Stimulated activated CD4-positive, alpha-beta T cell treated with anti-CD3 and anti-CD28 coated beads, TNF-alpha, amount 100 ng/mL, for 4 hours (primary cell): Measurements from ENCODE around the gene SLC35D1.
"Not testable (repeated sequence)": the region's sequence is repeated elsewhere in the genome, so short reads cannot be mapped to it uniquely, and the experiment has no call there.

Source experiments
- DNase-seq, 3 experiments: peaks; one replicate each; pipeline ENCODE4 v3.0.0-alpha.2; 2020; ENCODE audit warnings: low read depth in 3 of 3

The SLC35D1 gene

DNA sequence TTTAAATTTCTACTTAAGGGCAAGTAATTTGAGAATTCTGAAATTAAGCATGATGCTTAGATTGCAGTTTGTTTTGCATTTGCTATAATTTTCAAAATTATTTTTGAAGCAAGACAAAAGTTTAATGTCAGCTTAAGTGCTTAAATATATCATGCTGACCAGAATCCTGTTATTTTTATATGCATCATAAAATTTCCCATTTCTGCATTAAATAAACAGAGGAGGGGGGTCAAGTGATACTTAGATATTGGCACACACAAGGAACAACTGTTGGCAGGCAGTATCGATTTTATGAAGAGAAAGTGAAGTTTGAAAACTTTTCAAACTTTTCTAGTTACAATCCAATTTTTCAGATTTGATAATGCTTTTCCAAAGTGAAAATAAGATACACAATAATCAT is 68.1 kb downstream of the SLC35D1 start:
- DNase-seq: no peak

DNA sequence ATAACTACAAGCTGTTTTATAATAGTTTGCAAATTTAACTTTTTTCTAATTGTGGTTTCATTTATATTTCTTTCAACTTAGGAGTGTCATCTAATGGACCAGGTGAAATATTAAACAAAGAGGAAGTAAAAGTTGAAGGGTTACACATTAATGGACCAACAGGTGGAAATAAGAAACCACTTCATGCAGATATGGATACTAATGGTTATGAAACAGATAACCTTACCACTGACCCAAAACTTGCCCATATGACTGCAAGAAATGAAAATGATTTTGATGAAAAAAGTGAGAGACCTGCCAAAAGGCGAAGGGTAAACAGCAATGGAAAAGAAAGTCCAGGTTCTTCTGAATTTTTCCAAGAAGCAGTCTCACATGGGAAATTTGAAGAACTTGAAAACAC is 69.5 kb downstream of the SLC35D1 start:
- DNase-seq: no peak

DNA sequence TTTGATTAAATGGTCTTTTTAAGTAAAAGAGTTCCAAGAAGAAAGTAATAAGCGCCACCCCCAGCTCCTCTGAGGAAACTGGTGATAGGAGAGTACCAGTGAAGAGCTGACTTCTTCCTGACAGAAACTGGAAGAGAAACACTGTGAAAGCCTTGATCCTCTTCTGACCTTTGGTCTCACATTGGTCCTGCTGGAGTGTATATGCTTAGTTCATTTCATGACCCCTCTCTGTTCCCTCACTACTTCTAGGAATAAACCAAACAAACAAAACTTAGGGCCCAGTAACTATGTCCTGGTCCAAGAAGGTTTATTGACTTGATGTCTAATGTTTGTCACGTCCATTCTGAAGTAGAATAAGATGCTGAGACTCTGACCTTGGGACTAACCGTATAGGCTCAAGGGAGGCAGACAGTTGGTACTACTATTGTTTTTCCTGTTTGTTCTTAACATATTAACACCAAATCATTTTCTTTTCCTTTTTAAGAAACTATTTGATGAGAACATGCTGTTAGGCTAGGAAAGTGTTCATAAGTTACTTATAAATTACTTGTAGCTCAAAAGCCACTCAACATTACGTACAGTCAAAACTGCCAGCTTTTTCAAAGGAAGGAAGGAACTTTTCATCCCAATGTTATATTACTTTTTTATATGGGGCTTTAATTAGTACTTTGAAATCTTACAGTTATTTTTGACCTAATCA is 71.2 kb downstream of the SLC35D1 start:
- DNase-seq: no peak

DNA sequence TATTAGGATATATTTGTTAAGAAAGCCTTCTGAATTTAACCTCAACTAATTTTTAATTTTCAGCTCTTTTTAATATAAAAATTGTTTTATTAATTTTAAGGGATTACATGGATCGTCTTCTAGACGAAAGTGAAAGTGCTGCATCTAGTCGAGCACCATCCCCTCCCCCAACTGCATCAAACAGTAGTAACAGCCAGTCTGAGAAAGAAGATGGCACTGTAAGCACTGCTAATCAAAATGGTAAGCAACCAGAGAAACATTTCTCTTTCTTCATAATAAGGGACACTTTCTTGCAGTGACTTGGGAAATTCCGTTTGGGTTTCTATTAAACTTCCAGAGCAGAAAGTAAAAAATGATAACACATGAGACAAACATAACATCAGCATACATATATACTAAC is 72.3 kb downstream of the SLC35D1 start:
- DNase-seq: peak in 2 of 3 experiments; percentile 10 to 22

DNA sequence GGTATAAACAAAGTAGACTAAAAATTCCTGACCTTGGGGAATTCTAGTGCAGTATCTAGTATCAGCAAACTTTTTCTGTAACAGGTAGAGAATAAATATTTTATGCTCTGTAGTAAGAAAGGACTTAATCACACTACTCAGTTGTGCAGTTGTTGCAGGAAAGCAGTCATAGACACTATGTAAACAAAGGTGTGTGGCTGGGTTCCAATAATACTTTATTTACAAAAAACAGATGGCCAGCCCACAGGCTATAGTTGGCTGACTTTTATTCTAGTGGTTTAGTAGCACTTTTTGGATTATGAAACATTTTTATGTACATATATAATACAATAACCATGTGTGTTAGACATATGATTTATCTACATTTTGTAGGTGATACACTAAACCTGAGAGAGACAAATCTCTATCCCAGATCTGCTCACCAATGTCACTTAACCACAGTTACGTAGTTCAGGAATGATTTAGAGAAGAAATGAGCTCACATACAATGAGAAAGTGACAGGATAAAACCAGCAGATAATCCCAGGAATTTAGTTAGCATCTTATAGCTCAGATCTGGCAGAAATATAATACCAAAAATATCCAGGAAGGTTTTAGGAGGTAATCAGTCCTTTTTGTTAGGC is 73.1 kb downstream of the SLC35D1 start:
- no peak for DNase-seq

DNA sequence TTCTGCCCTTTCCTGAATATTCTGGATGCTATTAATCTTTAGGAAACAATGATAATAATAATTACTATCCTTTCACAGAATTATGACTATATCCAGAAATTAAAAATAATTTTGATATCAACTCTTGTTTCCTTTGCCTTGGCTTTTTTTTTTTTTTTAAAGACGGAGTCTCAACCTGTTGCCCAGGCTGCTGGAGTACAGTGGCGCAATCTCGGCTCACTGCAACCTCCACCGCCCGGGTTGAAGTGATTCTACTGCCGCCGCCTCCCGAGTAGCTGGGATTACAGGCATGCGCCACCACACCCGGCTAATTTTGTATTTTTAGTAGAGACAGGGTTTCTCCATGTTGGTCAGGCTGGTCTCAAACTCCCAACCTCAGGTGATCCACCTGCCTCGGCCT is 74.3 kb downstream of the SLC35D1 start:
- not testable (repeated sequence) for DNase-seq

DNA sequence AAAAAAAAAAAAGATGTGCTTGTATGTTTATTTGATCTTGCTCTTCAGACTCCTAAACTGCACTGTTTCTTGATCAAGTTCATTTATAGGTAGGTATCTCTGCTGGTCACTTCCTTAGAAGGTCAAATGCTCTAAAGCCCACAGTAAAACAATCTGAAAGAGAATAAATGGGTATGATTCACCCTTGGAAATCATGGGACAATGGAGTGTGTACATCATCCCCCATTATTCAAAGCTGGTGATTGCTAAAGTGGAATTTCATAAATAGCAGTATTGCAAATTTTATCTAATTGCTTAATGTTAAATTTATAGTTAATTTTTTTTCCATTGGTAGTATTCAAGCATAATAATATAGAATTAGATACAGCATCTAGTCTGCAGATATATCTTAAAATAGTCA is 75.7 kb downstream of the SLC35D1 start:
- no peak for DNase-seq

DNA sequence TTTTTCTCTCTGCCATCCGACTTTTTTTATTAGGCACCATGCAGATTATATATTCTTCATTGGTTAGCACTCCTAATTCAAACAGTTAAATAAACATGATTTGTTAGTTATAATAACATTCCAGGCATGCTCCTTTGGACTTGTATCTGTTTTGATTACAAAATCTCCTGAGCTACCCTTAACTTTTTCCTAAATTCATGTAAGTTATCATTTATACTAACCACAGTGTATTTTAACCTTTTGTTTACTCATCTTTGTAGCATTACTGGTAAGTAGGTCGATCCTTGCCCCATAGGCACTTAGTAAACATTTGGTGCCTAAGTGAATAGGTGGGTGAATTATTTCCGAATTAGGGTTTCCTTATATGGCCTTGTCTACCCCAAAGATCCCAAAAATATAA is 85.4 kb downstream of the SLC35D1 start:
- no peak for DNase-seq

DNA sequence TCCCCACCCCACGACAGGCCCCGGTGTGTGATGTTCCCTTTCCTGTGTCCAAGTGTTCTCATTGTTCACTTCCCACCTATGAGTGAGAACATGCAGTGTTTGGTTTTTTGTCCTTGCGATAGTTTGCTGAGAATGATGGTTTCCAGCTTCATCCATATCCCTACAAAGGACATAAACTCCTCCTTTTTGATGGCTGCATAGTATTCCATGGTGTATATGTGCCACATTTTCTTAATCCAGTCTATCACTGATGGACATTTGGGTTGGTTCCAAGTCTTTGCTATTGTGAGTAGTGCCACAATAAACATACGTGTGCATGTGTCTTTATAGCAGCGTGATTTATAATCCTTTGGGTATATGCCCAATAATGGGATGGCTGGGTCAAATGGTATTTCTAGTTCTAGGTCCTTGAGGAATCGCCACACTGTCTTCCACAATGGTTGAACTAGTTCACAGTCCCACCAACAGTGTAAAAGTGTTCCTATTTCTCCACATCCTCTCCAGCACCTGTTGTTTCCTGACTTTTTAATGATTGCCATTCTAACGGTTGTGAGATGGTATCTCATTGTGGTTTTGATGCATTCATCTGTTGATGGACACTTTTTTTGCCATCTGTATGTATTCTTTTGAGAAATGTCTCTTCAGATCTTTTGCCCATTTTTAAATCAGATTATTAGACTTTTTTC is 87.6 kb downstream of the SLC35D1 start:
- DNase-seq: not testable (repeated sequence)

DNA sequence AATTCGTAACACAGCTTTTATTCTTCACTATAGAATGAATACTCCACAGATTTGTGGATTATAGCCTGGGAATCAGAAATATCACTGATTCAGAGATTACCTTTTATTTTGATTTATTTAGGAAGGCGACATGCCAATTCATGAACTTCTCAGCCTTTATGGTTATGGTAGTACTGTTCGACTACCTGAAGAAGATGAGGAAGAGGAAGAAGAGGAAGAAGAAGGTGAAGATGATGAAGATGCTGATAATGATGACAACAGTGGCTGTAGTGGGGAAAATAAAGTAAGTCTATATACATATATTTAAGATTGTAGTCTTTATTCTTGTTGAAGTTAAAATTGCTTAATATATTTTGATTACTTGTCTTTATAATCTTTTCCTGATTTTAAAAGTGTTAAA is 96.0 kb downstream of the SLC35D1 start:
- DNase-seq: no peak

DNA sequence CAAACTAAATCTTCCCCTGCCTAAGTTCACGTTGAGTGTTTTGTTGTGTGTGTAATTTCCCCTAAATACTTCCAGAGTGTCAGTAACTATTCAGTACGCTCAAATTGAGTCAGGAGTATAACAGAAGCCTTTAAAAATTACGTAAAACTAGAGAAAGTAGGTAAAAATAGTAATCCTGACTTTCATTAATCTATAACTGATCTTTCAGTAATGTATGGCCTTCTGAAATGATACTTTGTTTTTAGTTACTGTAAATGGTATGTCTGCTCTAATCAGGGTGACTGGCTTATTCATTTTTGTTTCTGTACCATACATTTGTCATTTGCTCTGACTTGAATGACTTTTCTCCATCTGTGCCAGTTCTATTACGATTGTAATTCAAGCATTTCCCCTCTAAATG is 99.7 kb downstream of the SLC35D1 start:
- DNase-seq: no peak

DNA sequence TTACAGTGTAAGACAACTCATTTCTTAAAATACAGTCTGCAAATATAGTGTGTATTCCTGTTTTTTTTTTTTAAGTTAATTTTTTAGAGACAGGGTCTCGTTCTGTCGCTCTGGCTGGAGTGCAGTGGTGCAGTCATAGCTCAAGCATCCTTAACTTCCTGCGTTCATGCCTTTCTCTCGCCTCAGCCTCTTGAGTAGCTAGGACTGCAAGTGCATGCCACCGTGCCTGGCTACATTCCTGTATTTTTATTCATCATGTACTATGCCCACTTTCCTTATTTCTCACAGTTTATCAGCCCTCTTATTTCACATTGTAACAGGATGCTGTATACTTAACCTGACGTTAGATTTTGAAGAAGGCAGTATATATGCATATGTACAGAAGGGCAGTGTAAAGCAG is 102.4 kb downstream of the SLC35D1 start:
- no peak for DNase-seq
